Measurements from ENCODE around the gene TMUB1. TPM values are rescaled to one million over a fixed set of nuclear protein-coding genes. Genes with fewer than 3 reads are reported as not detected.

Gene TMUB1
- total and polyA plus RNA-seq, 2 donors from 2014 or later: 36.9 to 79.9 TPM

DNA sequence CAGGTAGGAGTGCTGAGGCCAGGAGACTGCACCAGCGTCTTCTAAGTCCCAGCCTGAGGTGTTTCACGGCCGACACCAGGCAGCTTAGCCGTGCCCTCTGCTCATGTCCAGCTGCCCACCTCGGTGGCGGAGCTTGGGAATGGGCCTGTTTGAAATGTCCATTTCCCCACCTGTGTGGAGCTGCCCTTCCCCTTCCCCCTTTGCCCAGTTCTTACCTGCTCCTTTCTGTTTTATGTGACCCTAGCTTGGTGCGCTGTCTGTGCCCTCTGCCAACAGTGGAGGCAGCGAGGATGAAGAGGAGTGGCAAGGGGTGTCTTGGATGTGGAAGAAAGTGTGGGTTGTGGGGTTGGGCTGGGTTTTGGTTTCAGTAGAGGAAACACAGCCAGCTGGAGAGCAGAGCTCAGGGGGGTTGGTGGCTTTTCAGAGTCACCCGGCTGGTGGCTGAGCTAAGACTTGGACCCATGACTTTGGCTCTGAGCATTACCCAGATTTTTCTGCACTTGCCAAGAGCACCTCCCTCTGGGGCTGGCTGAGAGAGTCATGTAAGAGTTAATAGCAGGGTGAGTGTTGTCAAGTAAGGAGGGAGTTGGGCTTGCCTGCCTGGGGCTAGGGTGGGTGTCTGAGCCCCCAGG is 46.8 kb upstream of the TMUB1 start:
- FAIRE-seq (no peak), DNase-seq (peak in 1 of 5 donors; percentile 36)
- H3K27ac ChIP-seq (ENCODE audit: low read depth in 2 of 2, low read length in 2 of 2): no peak overlapping the region
- H3K4me3 ChIP-seq (ENCODE audit: low read length in 3 of 3): no peak overlapping the region
- H3K4me1 ChIP-seq (ENCODE audit: control insufficient read depth in 2 of 3, insufficient read depth in 2 of 3, low read depth in 1 of 3, low read length in 3 of 3): peaks cover 0 to 4% (median 0%) of the 10 kb centered on the region in 3 donors
- H3K36me3 ChIP-seq (ENCODE audit: control insufficient read depth in 2 of 3, insufficient read depth in 3 of 3, low read length in 3 of 3): peaks cover 0 to 39% (median 17%) of the 10 kb centered on the region in 3 donors
- TF ChIP-seq, protein P1, sequence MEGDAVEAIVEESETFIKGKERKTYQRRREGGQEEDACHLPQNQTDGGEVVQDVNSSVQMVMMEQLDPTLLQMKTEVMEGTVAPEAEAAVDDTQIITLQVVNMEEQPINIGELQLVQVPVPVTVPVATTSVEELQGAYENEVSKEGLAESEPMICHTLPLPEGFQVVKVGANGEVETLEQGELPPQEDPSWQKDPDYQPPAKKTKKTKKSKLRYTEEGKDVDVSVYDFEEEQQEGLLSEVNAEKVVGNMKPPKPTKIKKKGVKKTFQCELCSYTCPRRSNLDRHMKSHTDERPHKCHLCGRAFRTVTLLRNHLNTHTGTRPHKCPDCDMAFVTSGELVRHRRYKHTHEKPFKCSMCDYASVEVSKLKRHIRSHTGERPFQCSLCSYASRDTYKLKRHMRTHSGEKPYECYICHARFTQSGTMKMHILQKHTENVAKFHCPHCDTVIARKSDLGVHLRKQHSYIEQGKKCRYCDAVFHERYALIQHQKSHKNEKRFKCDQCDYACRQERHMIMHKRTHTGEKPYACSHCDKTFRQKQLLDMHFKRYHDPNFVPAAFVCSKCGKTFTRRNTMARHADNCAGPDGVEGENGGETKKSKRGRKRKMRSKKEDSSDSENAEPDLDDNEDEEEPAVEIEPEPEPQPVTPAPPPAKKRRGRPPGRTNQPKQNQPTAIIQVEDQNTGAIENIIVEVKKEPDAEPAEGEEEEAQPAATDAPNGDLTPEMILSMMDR (IDR thresholded peaks at IDR 0.05; ENCODE audit: borderline replicate concordance, extremely low read depth, insufficient read depth): no peak
- no peaks in the 10 kb centered on the region for H3K9me3 ChIP-seq (ENCODE audit: control insufficient read depth in 2 of 3, insufficient read depth in 1 of 3, low read length in 3 of 3)
- H3K9ac ChIP-seq (ENCODE audit: low read length in 3 of 3): no peak overlapping the region
- H3K27me3 ChIP-seq (ENCODE audit: control insufficient read depth, insufficient read depth, low read length): no peaks in the 10 kb centered on the region
- intact Hi-C loops (cut with DNase I): no loop called here

DNA sequence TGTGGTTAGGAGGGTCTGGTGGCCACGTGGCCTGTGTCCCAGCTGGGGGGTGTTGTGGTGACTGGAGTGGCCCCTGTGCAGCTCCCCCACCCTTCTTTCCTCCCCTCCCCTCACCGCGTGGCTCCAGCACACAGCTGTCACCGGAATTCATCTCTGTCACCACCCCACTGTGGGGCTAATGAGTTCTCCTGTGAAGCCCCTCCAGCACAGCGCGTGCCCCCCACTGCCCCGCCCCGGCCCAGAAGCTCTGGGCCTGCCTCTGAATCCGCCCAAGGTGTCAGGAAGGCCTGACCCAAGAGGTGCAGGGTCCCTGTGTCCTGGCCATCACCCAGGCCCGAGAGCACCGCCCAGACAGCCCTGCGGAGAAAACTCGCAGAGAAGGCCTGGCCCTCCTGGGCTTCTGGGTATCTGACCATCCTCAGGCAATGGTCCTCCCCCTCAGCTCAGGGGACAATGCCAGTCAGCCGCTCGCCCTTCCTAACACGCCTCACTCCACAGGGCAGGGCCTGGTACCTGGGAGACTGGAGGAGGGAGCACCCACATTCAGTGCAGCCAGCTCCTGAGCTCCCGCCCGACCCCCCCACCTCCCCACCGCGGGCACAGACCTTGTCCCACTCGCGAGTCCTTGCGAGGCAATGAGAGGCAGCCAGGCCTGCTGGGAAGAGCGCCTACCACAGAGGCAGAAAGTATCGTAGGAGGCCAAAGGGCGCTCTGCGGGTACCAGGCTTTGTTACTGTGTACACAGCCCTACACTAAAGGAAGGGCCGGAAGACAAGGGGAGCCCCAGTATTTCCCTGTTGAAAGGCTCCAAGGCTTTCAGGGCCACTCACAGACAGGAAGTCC is 46.0 kb upstream of the TMUB1 start:
- TF ChIP-seq, protein P1 (IDR thresholded peaks at IDR 0.05; ENCODE audit: borderline replicate concordance, extremely low read depth, insufficient read depth): no peak
- Histone ChIP-seq H3K9me3 (ENCODE audit: control insufficient read depth in 2 of 3, insufficient read depth in 1 of 3, low read length in 3 of 3) (no peaks in the 10 kb centered on the region), H3K36me3 (ENCODE audit: control insufficient read depth in 2 of 3, insufficient read depth in 3 of 3, low read length in 3 of 3) (peaks cover 0 to 34% (median 17%) of the 10 kb centered on the region in 3 donors), H3K4me1 (ENCODE audit: control insufficient read depth in 2 of 3, insufficient read depth in 2 of 3, low read depth in 1 of 3, low read length in 3 of 3) (peaks cover 0 to 5% (median 0%) of the 10 kb centered on the region in 3 donors), H3K27me3 (ENCODE audit: control insufficient read depth, insufficient read depth, low read length) (no peaks in the 10 kb centered on the region), H3K9ac (ENCODE audit: low read length in 3 of 3) (no peak overlapping the region), H3K27ac (ENCODE audit: low read depth in 2 of 2, low read length in 2 of 2) (no peak overlapping the region), H3K4me3 (ENCODE audit: low read length in 3 of 3) (no peak overlapping the region)
- intact Hi-C loops (cut with DNase I): no loop called here
- FAIRE-seq (no peak), DNase-seq (peak in 2 of 5 donors; percentile 37 to 39)

DNA sequence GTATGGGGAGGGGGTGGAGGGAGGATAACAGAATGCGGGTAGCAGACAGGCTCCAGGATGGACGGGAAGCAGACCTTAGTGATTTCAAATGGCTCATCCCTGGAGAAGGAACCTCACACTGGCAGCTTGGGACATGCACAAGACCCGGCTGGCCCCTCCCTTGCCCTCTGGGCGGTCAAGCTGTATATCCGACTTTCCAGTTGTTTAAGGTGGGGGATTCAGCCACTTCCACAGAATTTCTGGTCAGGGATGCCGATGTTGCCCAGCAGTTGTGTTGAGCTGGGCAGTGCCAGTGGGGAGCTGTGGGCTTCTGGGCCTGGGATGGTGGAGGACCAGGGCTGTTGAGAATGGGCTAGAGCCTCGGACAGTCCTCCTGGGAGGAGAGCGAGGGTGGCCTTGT is 45.4 kb upstream of the TMUB1 start:
- DNase-seq (no peak), FAIRE-seq (no peak)
- intact Hi-C loops (cut with DNase I): no loop called here

More for the DNA sequence above, 45.4 kb upstream of the TMUB1 start:
- no peak overlapping the region for H3K4me3 ChIP-seq (ENCODE audit: low read length in 3 of 3)
- H3K36me3 ChIP-seq (ENCODE audit: control insufficient read depth in 2 of 3, insufficient read depth in 3 of 3, low read length in 3 of 3): peaks cover 0 to 32% (median 15%) of the 10 kb centered on the region in 3 donors
- H3K27me3 ChIP-seq (ENCODE audit: control insufficient read depth, insufficient read depth, low read length): no peaks in the 10 kb centered on the region
- H3K9me3 ChIP-seq (ENCODE audit: control insufficient read depth in 2 of 3, insufficient read depth in 1 of 3, low read length in 3 of 3): no peaks in the 10 kb centered on the region
- TF ChIP-seq, protein P1 (IDR thresholded peaks at IDR 0.05; ENCODE audit: borderline replicate concordance, extremely low read depth, insufficient read depth): no peak
- H3K9ac ChIP-seq (ENCODE audit: low read length in 3 of 3): no peak overlapping the region
- H3K4me1 ChIP-seq (ENCODE audit: control insufficient read depth in 2 of 3, insufficient read depth in 2 of 3, low read depth in 1 of 3, low read length in 3 of 3): peaks cover 0 to 5% (median 0%) of the 10 kb centered on the region in 3 donors
- no peak overlapping the region for H3K27ac ChIP-seq (ENCODE audit: low read depth in 2 of 2, low read length in 2 of 2)
